Measurements from ENCODE around the gene TRPV2.
"Not testable (repeated sequence)": the region's sequence is repeated elsewhere in the genome, so short reads cannot be mapped to it uniquely, and the experiment has no call there.

TRPV2 gene

GRCh38 chr17:16437083-16437482, 21.7 kb downstream of the TRPV2 start:
- no peak for DNase-seq

- no peak for DNase-seq
Observed at GRCh38 chr17:16438173-16438556, 22.8 kb downstream of the TRPV2 start.

GRCh38 chr17:16438557-16439302, 23.4 kb downstream of the TRPV2 start:
- peak; percentile 99 for DNase-seq

DNA sequence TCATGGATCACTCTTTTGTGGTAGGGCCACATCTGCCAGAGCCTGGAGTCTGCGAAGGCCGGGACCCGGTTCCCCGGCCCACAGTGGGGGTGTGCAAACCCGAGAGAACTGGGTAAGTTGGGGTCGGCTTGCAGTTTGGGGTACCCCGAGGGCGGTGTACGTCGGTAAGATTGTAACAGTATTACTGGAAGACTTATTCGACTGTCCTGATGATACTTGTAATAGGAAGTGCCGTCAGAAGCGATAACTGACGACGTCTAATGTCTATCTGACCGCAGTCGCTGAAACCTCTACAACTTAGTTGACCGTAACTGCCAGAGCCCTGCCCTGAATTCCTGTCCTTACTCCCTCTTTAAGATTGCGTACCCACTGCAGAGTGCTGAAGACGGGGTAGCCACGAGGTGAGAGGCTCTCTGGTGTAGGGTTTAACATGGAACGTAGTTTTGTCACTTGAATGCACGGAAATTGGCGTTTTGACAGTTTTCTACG, 24.0 kb downstream of the TRPV2 start:
- DNase-seq, result no peak

- no peak for DNase-seq
Observed at GRCh38 chr17:16439811-16440351, 24.5 kb downstream of the TRPV2 start.

DNA sequence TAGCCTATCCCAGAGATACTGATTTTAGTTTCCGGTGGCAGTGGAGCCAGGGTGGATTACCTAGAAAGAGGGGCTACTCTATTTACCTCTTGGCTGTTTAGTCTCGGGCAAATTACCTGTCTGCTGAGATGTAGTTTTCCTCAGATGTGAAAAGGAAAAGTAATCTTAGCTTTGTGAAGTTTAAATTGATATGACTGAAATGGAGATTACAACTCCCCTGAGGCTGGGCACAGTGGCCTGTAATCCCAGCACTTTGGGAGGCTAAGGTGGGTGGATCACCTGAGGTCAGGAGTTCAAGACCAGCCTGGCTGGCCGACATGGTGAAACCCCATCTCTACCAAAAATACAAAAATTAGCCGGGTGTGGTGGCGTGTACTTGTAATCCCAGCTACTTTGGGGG, 25.0 kb downstream of the TRPV2 start:
- DNase-seq, result not testable (repeated sequence)

DNA sequence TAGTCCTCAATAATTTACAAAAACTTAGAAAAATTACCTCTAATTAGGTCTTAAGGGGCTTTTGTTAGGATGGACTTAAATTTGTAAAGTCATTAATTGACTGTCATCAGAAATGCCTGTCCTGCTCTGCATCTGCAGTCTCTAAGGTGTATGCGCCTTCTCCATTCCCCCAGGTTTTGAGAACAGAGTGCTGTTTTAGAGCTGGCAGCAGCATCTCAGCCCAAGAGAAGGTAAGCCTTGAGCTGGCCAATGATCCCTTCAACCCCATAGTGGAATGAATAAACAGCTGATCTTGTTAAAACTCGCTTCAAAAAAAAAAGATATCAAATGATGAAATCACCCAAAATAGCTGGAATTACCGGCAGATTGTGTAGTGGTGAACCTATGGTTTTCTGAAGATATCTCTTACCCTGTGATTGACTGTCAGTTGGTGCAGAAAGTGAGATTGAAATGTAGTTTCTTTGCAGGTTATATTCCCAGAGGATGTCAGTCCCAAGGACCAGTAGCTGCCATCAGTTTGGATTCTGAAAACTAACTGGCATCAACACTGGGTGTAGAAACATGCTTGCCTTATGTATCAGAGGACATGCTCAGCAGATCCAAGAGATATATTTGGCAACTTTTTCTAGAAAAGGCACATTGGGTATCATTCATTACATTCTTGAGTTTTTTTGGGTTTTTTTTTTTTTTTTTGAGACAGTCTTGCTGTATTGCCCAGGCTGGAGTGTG, 25.7 kb downstream of the TRPV2 start:
- DNase-seq, result no peak

DNA sequence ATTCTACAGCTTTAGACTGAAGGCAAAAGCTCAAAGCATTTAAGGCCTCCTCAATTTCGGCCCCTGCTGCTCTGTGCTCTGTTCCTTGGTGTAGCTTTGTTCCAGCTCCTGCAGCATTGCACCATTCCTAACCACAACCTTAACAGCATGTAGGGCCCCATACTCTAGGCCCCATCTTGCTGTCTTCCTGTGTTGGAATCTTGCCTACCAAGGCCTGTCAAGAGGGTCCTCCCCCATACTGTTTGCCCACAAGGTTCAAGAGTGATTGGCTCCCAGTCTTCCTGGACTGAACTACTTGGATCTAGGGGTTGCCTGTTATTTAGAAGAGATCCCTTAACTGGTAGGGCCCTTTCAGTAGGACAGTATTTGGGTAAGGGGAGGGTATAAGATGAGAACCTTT, 26.8 kb downstream of the TRPV2 start:
- no peak for DNase-seq

DNA sequence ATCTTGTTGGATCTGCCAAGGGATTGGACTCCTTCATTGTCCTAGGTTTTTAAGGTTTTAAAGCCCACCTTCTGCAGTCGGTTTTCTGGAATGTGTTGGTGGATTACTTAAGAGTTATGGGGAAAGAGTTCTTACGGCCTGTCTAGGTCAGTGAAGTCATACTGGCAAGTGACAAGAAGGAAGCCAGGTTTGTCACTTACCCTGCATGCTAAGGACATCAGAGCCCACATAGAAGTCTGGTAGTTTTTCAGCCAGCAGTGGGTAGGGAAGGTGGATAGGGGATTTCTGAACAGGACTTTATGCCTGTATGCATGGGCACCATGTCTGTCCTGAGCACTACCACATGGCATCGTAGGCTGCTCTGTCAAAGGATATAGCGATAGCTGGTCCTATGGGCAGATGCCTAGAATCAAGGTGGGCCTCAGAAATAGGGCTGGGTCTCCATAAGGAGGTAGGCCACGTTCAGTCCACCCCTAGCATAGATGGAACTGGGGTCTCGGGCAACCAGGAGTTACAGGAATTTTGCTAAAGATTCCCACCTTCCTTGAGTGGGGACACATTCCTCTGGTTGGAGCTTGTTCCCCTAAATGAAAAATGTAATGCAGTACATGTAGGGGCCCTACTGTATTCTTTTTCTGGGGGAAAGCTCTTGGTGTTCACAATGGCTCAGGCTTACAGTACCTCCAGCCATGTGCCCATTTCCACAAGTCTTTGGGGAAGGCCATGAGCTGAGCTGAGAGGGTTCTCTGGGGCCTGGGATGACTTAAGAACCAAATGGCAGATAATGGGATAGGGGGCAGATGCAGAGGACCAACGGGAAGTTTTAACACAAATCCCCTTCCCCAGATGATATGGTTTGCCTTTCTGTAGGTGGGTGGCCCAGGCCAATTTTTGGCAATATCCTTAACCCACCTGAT, 27.5 kb downstream of the TRPV2 start:
- no peak for DNase-seq

DNA sequence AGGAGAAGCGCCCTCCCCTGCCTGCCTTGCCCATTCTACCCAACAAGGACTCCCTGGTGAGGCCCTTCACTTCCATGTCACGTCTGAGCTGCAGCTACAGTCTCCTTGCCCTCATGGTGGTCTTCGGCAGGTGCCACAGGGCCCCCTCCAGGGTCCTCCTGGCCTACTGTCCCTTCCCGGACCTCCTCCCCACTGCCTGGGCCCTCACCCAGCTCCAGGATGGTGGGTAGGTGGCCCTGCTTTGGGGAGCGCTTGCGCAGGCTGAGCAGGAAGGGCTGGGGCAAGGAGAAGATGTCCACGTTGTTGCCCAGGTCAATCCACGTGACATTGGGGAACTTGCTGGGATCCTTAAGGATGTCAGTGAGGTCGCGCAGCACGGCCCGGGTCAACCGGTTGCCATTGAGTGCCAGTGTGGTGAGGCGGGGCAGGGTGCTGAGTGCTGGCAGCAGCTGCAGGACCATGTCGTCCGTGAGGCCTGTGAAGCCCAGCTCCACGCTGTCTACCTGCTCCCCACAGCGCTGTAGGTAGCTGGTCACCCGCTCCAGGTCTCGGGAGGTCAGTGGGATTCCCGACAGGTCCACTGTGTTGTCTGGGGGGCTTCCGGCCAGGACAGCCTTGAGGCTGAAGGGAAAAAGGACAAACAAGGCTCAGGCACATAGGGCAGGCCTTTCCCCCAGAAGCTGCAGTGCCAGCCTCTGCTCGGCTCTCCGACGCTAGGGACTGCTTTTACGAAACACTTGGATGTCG, 28.3 kb downstream of the TRPV2 start:
- DNase-seq, result no peak

DNA sequence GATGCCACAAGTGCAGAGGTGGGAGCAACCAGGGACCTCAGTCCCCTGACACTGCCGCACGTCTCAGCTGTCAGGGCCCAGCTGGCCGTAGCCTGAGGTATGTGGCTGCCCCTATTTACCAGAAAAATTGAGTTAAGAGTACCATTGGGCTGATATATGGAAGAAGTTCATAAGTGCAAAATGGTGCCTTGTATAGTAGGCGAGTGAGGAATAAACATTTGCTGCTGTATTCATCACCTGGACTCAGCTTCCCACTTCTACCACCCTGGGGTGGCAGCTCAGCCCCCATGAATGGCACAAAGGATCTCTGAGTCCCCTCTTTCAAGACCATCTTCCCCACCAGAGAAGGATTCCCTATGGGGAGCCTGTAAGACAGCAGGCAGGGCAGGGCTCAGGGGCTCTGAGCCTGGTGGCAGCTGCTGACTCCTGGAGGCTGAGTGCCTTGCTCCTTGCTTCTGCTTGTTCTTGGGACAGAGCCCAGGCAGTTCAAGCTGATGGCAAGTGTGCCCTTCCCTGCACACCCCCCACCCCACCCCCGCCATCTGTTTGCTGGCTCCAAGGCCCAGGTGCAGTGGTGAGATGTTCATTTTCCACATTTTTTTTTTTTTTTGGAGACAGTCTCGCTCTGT, 29.0 kb downstream of the TRPV2 start:
- DNase-seq, result no peak

- DNase-seq, result no peak
Observed at GRCh38 chr17:16446338-16446983, 31.1 kb downstream of the TRPV2 start.

GRCh38 chr17:16447676-16448075, 32.3 kb downstream of the TRPV2 start:
- DNase-seq, result no peak

- no peak for DNase-seq
Observed at GRCh38 chr17:16448490-16448889, 33.1 kb downstream of the TRPV2 start.

- DNase-seq, result no peak
Observed at GRCh38 chr17:16449121-16449570, 33.8 kb downstream of the TRPV2 start.

DNA sequence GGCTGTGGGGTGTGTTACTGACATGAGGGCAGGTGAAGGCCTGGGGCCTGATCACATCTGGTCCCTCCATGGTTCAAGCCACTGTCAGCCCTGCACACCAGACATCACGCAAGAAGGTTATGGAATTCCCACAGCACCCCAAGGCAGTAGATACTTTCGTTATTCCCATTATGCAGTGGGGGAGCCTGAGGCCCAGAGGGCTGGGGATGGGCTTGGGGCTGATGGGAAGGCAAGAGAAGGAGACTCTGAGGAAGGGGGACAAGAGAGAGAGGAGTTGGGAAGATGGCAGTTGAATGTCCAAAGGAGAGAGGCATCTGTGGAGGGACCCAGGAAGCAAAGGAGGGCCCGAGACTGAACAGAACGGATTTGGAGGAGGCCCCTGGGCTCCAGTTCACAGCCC, 34.7 kb downstream of the TRPV2 start:
- DNase-seq, result no peak

DNA sequence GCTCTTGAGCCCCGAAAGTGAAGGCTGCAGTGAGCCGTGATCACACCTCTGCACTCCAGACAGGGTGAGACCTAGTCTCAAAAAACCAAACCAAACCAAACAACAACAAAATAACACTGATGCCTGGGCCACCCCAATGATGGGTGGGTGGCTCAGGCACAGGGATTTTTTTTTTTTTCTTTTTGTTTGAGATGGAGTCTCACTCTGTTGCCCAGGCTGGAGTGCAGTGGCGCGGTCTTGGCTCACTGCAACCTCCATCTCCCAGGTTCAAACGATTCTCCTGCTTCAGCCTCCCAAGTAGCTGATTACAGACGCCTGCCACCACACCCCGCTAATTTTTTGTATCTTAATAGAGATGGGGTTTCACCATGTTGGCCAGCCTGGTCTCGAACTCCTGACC, 36.9 kb downstream of the TRPV2 start:
- DNase-seq, result not testable (repeated sequence)

DNA sequence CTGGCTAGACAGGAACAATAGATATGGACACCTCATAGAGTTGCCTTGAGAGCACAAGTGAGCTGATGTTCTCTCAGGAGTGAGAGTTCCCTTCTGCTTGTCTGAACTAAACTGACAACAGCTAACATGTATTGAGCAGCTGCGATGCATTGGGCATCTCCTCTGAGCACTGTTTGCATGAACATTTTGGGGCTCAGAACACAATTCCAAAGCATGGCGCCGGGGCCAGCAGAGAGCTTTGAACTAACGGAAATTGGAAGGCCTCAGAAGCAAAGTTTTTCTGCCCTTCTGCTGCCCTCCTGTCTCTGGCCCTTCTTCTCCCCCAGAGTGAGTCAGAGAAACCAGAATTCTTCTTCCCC, 38.1 kb downstream of the TRPV2 start:
- DNase-seq, result no peak

- no peak for DNase-seq
Observed at GRCh38 chr17:16455997-16456741, 40.8 kb downstream of the TRPV2 start.

DNA sequence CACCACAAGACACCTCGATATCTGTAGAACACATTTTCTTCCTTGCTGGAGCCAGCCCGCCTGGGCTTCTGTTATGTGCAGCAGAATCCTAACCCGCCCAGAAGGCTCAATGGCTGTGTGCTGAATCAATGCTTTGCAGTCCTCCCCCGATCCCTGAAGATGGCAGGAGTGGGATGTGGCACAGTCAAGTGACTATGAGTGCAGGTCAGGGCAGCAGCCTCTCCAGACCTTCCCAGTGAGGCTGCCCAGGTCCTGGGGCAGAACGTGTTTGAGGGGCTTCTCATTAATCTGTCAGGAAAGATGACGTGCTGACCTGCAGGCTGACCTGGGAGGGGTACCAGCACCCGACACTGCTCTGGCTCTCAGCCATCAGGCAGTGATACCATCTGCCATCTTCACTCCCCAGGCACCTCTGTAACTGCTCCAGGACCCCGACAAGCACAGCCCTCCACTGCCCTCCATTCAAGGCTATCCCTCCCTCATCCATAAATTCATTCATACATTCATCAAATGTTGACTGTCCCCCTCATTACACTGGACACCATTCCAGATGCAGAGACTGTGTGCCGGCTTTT, 41.5 kb downstream of the TRPV2 start:
- DNase-seq, result no peak
